ENCODE measurements around the gene ADARB1. TPM values are rescaled to one million over a fixed set of nuclear protein-coding genes. Genes with fewer than 3 reads are reported as not detected.
A peak's percentile ranks its signal among the peaks of the same experiment; 100 is the strongest.

ADARB1 gene
- polyA plus RNA-seq, 3 donors from 2014 or later: 3.0 to 4.5 (median 3.4) TPM

DNA sequence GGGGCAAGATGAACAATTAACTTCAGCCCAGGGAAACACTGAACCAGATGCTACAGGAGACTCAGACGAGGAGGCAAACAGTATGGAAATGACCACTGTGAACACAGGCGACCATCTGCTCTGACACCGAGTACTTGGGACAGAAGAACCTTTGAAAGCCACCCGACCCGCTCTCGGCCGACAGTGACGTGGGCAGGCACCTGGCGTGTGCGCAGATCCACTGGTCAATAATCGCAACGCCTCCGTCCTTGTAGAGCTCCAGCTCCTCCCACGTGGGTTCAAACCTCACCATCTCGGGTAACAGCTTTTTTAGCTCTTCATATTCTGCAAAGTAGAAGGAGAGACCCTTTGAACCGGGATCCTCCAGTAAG is 193.0 kb downstream of the ADARB1 start:
- Mint-ChIP-seq H3K4me3 (peak overlapping the region in 3 of 5 donors; percentile 63 to 69 (median 67)), H3K27me3 (ENCODE audit: low read depth in 3 of 3) (peaks cover 4 to 7% (median 5%) of the 10 kb centered on the region in 3 donors), H3K4me1 (peaks cover 38 to 44% of the 10 kb centered on the region in 2 donors), H3K9me3 (peaks cover 0 to 5% (median 0%) of the 10 kb centered on the region in 6 donors), H3K27ac (peak overlapping the region; percentile 83 to 94 (median 84)), H3K36me3 (peaks cover 14 to 27% (median 18%) of the 10 kb centered on the region in 3 donors)
- DNase-seq: no peak

DNA sequence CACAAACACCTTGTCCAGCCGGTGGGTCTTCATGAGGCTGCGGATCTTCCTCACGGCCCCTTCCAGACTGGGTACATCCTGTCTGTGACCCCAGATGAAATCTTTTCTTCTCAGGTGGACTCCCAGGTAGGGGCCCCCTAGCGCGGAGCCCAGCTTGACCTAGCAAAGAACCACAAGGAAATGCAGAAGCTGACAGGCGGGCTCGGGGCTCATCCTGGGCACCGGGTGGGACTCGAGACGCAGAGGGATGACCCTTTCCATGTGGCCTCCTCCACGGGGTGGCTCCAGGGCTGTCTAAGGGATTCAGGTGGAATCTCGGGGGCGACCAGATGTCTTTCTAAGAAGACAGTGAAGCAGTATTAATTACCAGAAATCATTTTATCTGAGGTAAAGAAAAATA is 195.5 kb downstream of the ADARB1 start:
- H3K9me3 Mint-ChIP-seq: peaks cover 0 to 5% (median 0%) of the 10 kb centered on the region in 6 donors
- H3K27me3 Mint-ChIP-seq (ENCODE audit: low read depth in 3 of 3): peaks cover 2 to 5% (median 4%) of the 10 kb centered on the region in 3 donors
- peaks cover 27 to 29% of the 10 kb centered on the region in 2 donors for H3K4me1 Mint-ChIP-seq
- DNase-seq: no peak
- H3K27ac Mint-ChIP-seq: no peak overlapping the region
- H3K36me3 Mint-ChIP-seq: peaks cover 8 to 21% (median 14%) of the 10 kb centered on the region in 3 donors
- H3K4me3 Mint-ChIP-seq: no peak overlapping the region

DNA sequence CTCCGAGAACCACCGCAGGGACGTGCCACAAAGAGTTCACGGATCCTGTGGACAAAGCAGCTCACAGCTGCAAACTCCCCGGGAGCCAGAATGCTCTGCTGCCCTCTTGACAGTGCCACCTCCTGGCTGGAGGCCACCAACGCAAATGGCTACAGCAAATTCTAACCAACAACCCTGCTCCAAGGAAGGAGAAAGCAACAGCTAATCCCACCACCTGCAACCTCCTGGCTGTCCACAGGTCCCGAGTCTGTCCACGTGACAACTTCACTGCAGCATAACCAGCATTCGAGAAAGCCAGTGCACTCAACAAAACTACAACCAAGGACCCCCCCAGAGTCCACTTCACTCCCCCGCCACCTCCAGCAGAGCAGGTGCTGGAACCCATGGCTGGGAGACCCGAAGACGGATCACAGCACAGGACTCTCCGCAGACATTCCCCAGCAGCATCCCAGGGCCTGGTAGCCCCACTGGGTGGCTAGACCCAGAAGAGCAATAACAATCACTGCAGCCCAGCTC is 196.0 kb downstream of the ADARB1 start:
- H3K4me1 Mint-ChIP-seq: peaks cover 23 to 25% of the 10 kb centered on the region in 2 donors
- peaks cover 0 to 5% (median 0%) of the 10 kb centered on the region in 6 donors for H3K9me3 Mint-ChIP-seq
- peaks cover 2 to 5% (median 4%) of the 10 kb centered on the region in 3 donors for H3K27me3 Mint-ChIP-seq (ENCODE audit: low read depth in 3 of 3)
- H3K27ac Mint-ChIP-seq: peak overlapping the region in 1 of 6 donors; percentile 42
- DNase-seq: no peak
- H3K4me3 Mint-ChIP-seq: no peak overlapping the region
- peaks cover 8 to 22% (median 14%) of the 10 kb centered on the region in 3 donors for H3K36me3 Mint-ChIP-seq

Other genes starting within 250 kb of the ADARB1 start
- 100 to 1,000 TPM in 1 of 3 donors, 10 to 100 TPM in 2; 67.7 to 103 (median 92.9) TPM for gene PTTG1IP, start 200.9 kb upstream of the ADARB1 start, polyA plus RNA-seq
- 1,000 to 10,000 TPM; 1,416 to 2,161 (median 1,452) TPM for gene ITGB2, start 153.7 kb upstream of the ADARB1 start, polyA plus RNA-seq
- 10 to 100 TPM in 2 of 3 donors, 1 to 10 TPM in 1; 7.1 to 12.4 (median 11.3) TPM for gene SLX9, start 134.6 kb upstream of the ADARB1 start, polyA plus RNA-seq
- 1 to 10 TPM; 1.1 to 5.2 (median 4.7) TPM for gene POFUT2, start 213.3 kb downstream of the ADARB1 start, polyA plus RNA-seq

Data from immature natural killer cell (primary cell).